ENCODE measurements around the gene SLC22A14.

DNA sequence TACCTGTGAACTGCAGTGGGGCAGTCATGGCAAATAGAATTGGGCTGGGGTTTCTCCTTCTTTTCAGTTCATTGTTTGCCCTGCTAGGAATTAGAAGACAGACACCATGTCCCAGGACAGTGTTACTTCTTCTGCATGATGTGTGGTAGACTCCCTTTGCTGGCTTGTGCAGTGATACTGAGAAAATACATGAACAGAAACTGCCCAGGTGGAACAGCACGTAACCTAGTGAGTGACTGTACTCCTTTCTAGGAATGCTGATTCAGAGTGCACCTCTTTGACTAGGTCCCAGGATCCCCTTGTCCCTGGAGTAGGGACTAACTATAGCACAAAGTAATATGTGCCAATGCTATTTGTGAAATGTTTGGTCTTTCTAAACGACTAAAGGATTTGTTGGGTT is 27.2 kb upstream of the SLC22A14 start:
- TF ChIP-seq POLR2A (IDR thresholded peaks at IDR 0.05; ENCODE audit: low read depth, low read length): no peak
- TF ChIP-seq TAF1 (IDR thresholded peaks at IDR 0.05; ENCODE audit: borderline replicate concordance, low read depth, low read length): no peak
- TF ChIP-seq POLR2AphosphoS5 (IDR thresholded peaks at IDR 0.05; ENCODE audit: low read depth, low read length): no peak

Data from GM12892 (cell line).